Liver (tissue), 9 donors: ENCODE measurements around the gene RHOT2. TPM values are rescaled to one million over a fixed set of nuclear protein-coding genes. Genes with fewer than 3 reads are reported as not detected.

ENCODE experiments used
- DNase-seq: peaks from one replicate; pipeline ENCODE4 v3.0.0-alpha.2; 2017; ENCODE audit warnings: low spot score
- H3K27ac ChIP-seq, 2 donors: one replicate each; pipeline ENCODE4 v1.7.0; 2013; ENCODE audit warnings: inconsistent platforms in 2 of 2, low read length in 2 of 2, control low read depth in 1 of 2, low read depth in 1 of 2, mild to moderate bottlenecking in 1 of 2
- H3K27me3 ChIP-seq, 4 donors: one replicate each; pipeline versions ENCODE4 v1.6.1 to v1.7.0; 2013; ENCODE audit warnings: low read length in 3 of 4, inconsistent platforms in 1 of 4, mild to moderate bottlenecking in 1 of 4, moderate library complexity in 1 of 4; ENCODE audit not compliant: control insufficient read depth in 4 of 4, insufficient read depth in 4 of 4
- H3K36me3 ChIP-seq, 4 donors: one replicate each; pipeline versions ENCODE4 v1.6.1 to v1.7.0; 2013; ENCODE audit warnings: low read length in 3 of 4, mild to moderate bottlenecking in 3 of 4, low read depth in 1 of 4, moderate library complexity in 1 of 4; ENCODE audit not compliant: control insufficient read depth in 4 of 4, insufficient read depth in 3 of 4
- H3K4me1 ChIP-seq, 4 donors: one replicate each; pipeline versions ENCODE4 v1.6.1 to v1.7.0; 2013; ENCODE audit warnings: low read length in 3 of 4, mild to moderate bottlenecking in 3 of 4, moderate library complexity in 1 of 4; ENCODE audit not compliant: control insufficient read depth in 4 of 4, insufficient read depth in 4 of 4
- H3K4me3 ChIP-seq, 3 donors: one replicate each; pipeline versions ENCODE4 v1.6.1 to v1.7.0; 2013; ENCODE audit warnings: low read length in 3 of 3, control low read depth in 1 of 3, low read depth in 1 of 3, mild to moderate bottlenecking in 1 of 3
- H3K9ac ChIP-seq, 2 donors: one replicate each; pipeline ENCODE4 v1.7.0; 2013; ENCODE audit warnings: low read length in 2 of 2, mild to moderate bottlenecking in 2 of 2, moderate library complexity in 2 of 2, control low read depth in 1 of 2, low read depth in 1 of 2
- H3K9me3 ChIP-seq, 4 donors: one replicate each; pipeline versions ENCODE4 v1.6.1 to v1.7.0; 2013; ENCODE audit warnings: low read length in 3 of 4; ENCODE audit not compliant: control insufficient read depth in 4 of 4
- EGR1 ChIP-seq, 2 donors: IDR thresholded peaks; 2 replicates each; pipeline ENCODE4 v1.6.1; 2016 to 2018; ENCODE audit warnings: antibody characterized with exemption in 2 of 2, low read depth in 2 of 2
- FOXA1 ChIP-seq: IDR thresholded peaks from 2 replicates; pipeline ENCODE4 v1.6.1; 2016; ENCODE audit warnings: antibody characterized with exemption
- FOXA2 ChIP-seq: IDR thresholded peaks from 2 replicates; pipeline ENCODE4 v1.6.1; 2016; ENCODE audit warnings: antibody characterized with exemption
- GABPA ChIP-seq, 2 donors: IDR thresholded peaks in 1 of 2; conservative IDR thresholded peaks in 1 of 2; 2 replicates each; pipeline ENCODE4 v1.6.1; 2016; ENCODE audit warnings: antibody characterized with exemption in 2 of 2, mild to moderate bottlenecking in 1 of 2, moderate library complexity in 1 of 2
- HNF4A ChIP-seq, 2 donors: conservative IDR thresholded peaks; 2 replicates each; pipeline ENCODE4 v1.6.1; 2016; ENCODE audit warnings: antibody characterized with exemption in 2 of 2, mild to moderate bottlenecking in 2 of 2
- HNF4G ChIP-seq: IDR thresholded peaks from 2 replicates; pipeline ENCODE4 v1.6.1; 2016; ENCODE audit warnings: antibody characterized with exemption
- JUND ChIP-seq, 2 donors: IDR thresholded peaks; 2 replicates each; pipeline ENCODE4 v1.6.1; 2016; ENCODE audit warnings: antibody characterized with exemption in 2 of 2
- NR2F2 ChIP-seq: IDR thresholded peaks from 2 replicates; pipeline ENCODE4 v1.6.1; 2016; ENCODE audit warnings: antibody characterized with exemption
- RAD21 ChIP-seq, 2 donors: IDR thresholded peaks; 2 replicates each; pipeline ENCODE4 v1.6.1; 2016; ENCODE audit warnings: antibody characterized with exemption in 2 of 2, mild to moderate bottlenecking in 2 of 2
- RXRA ChIP-seq, 2 donors: IDR thresholded peaks; 2 replicates each; pipeline ENCODE4 v1.6.1; 2017 to 2018; ENCODE audit warnings: antibody characterized with exemption in 2 of 2, mild to moderate bottlenecking in 1 of 2
- SP1 ChIP-seq: IDR thresholded peaks from 2 replicates; pipeline ENCODE4 v1.6.1; 2018; ENCODE audit warnings: antibody characterized with exemption, mild to moderate bottlenecking
- TAF1 ChIP-seq: conservative IDR thresholded peaks from 2 replicates; pipeline ENCODE4 v1.6.1; 2016; ENCODE audit warnings: antibody characterized with exemption, mild to moderate bottlenecking
- YY1 ChIP-seq: IDR thresholded peaks from 2 replicates; pipeline ENCODE4 v1.6.1; 2016; ENCODE audit warnings: antibody characterized with exemption, mild to moderate bottlenecking
- WGBS: extraction: QIAGEN DNeasy Blood & Tissue Kit; methylation state at CpG from one replicate; pipeline ENCODE4 v1.1.7; 2013; 5-methylcytosine and 5-hydroxymethylcytosine counted together
- polyA plus RNA-seq, 2 donors: library from polyadenylated mRNA; stranded (reverse) in 1 of 2; unstranded in 1 of 2; fragments of 200-250 nt in 1 of 2; fragments of >200 nt in 1 of 2; fragmentation: Nextera tagmentation in 1 of 2; extraction: Ambion mirVana in 1 of 2; gene quantifications; one replicate each; pipeline versions ENCODE4 v1.2.1 to v1.2.3, GENCODE V29; 2013 to 2015
- total RNA-seq, 2 donors: library from RNA; depleted of rRNA; stranded (reverse); fragments of >200 nt; gene quantifications; one replicate each; pipeline ENCODE4 v1.2.3, GENCODE V29; 2014
- TF ChIP-seq, protein P1 (sequence below): fragments of 150-350 bp; IDR thresholded peaks from 2 replicates; pipeline ENCODE4 v1.5.1; 2017; ENCODE audit warnings: improper control_type of control experiment, low read depth, low read length; ENCODE audit not compliant: missing input control
- TF ChIP-seq, protein P2 (sequence below): IDR thresholded peaks from 2 replicates; pipeline ENCODE4 v1.6.1; 2016; ENCODE audit warnings: antibody characterized with exemption, mild to moderate bottlenecking
- TF ChIP-seq, protein P3 (sequence below): IDR thresholded peaks from 2 replicates; pipeline ENCODE4 v1.6.1; 2016; ENCODE audit warnings: antibody characterized with exemption
- TF ChIP-seq, protein P4 (sequence below): IDR thresholded peaks from 2 replicates; pipeline ENCODE4 v1.6.1; 2016; ENCODE audit warnings: antibody characterized with exemption
- TF ChIP-seq, protein P5 (sequence below): IDR thresholded peaks from 2 replicates; pipeline ENCODE4 v1.6.1; 2016; ENCODE audit warnings: antibody characterized with exemption
- donor health status: healthy.
- donor health status: healthy.
- donor health status: healthy.
- donor health status: healthy.
- donor health status: healthy.

Gene RHOT2
- total and polyA plus RNA-seq, 4 donors: 20.8 to 37.9 (median 34.3) TPM

DNA sequence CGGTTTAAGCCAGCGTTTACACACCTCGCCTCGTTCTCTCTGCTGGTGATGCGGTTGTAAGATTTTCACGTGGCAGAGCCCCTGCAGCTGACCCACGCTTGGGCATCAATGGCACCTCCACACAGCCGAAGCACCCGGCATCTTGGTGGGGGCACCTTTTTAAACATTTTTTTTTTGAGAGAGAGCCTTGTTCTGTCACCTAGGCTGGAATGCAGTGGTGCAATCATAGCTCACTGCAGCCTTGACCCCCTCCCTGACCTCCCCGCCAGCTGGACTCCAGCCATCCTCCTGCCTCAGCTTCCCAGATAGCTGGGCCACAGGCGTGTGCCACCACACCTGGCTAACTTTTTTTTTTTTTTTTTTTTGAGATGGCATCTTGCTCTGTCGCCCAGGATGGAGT, 13.9 kb upstream of the RHOT2 start:
- Histone ChIP-seq H3K4me1 (peaks cover 0 to 17% (median 8%) of the 10 kb centered on the region in 4 donors), H3K4me3 (no peak overlapping the region), H3K27ac (no peak overlapping the region), H3K36me3 (peaks cover 0 to 5% (median 1%) of the 10 kb centered on the region in 4 donors), H3K9ac (no peak overlapping the region), H3K9me3 (no peaks in the 10 kb centered on the region), H3K27me3 (no peaks in the 10 kb centered on the region)
- TF ChIP-seq YY1 (no peak), SP1 (no peak), GABPA (IDR thresholded peaks at IDR 0.05 in 1 of 2, conservative IDR thresholded peaks at IDR 0.05 in 1 of 2) (no peak), HNF4A (conservative IDR thresholded peaks at IDR 0.05) (no peak), HNF4G (no peak), JUND (IDR thresholded peaks at IDR 0.05) (no peak), FOXA2 (no peak), NR2F2 (no peak), EGR1 (IDR thresholded peaks at IDR 0.05; ENCODE audit: low read depth in 2 of 2) (no peak), TAF1 (no peak), RAD21 (IDR thresholded peaks at IDR 0.05) (no peak), FOXA1 (no peak), RXRA (IDR thresholded peaks at IDR 0.05) (no peak)
- TF ChIP-seq, protein P1, sequence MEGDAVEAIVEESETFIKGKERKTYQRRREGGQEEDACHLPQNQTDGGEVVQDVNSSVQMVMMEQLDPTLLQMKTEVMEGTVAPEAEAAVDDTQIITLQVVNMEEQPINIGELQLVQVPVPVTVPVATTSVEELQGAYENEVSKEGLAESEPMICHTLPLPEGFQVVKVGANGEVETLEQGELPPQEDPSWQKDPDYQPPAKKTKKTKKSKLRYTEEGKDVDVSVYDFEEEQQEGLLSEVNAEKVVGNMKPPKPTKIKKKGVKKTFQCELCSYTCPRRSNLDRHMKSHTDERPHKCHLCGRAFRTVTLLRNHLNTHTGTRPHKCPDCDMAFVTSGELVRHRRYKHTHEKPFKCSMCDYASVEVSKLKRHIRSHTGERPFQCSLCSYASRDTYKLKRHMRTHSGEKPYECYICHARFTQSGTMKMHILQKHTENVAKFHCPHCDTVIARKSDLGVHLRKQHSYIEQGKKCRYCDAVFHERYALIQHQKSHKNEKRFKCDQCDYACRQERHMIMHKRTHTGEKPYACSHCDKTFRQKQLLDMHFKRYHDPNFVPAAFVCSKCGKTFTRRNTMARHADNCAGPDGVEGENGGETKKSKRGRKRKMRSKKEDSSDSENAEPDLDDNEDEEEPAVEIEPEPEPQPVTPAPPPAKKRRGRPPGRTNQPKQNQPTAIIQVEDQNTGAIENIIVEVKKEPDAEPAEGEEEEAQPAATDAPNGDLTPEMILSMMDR: no peak
- TF ChIP-seq, protein P2, sequence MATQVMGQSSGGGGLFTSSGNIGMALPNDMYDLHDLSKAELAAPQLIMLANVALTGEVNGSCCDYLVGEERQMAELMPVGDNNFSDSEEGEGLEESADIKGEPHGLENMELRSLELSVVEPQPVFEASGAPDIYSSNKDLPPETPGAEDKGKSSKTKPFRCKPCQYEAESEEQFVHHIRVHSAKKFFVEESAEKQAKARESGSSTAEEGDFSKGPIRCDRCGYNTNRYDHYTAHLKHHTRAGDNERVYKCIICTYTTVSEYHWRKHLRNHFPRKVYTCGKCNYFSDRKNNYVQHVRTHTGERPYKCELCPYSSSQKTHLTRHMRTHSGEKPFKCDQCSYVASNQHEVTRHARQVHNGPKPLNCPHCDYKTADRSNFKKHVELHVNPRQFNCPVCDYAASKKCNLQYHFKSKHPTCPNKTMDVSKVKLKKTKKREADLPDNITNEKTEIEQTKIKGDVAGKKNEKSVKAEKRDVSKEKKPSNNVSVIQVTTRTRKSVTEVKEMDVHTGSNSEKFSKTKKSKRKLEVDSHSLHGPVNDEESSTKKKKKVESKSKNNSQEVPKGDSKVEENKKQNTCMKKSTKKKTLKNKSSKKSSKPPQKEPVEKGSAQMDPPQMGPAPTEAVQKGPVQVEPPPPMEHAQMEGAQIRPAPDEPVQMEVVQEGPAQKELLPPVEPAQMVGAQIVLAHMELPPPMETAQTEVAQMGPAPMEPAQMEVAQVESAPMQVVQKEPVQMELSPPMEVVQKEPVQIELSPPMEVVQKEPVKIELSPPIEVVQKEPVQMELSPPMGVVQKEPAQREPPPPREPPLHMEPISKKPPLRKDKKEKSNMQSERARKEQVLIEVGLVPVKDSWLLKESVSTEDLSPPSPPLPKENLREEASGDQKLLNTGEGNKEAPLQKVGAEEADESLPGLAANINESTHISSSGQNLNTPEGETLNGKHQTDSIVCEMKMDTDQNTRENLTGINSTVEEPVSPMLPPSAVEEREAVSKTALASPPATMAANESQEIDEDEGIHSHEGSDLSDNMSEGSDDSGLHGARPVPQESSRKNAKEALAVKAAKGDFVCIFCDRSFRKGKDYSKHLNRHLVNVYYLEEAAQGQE: no peak
- TF ChIP-seq, protein P3, sequence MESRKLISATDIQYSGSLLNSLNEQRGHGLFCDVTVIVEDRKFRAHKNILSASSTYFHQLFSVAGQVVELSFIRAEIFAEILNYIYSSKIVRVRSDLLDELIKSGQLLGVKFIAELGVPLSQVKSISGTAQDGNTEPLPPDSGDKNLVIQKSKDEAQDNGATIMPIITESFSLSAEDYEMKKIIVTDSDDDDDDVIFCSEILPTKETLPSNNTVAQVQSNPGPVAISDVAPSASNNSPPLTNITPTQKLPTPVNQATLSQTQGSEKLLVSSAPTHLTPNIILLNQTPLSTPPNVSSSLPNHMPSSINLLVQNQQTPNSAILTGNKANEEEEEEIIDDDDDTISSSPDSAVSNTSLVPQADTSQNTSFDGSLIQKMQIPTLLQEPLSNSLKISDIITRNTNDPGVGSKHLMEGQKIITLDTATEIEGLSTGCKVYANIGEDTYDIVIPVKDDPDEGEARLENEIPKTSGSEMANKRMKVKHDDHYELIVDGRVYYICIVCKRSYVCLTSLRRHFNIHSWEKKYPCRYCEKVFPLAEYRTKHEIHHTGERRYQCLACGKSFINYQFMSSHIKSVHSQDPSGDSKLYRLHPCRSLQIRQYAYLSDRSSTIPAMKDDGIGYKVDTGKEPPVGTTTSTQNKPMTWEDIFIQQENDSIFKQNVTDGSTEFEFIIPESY: no peak
- TF ChIP-seq, protein P4, sequence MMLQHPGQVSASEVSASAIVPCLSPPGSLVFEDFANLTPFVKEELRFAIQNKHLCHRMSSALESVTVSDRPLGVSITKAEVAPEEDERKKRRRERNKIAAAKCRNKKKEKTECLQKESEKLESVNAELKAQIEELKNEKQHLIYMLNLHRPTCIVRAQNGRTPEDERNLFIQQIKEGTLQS: no peak
- TF ChIP-seq, protein P5, sequence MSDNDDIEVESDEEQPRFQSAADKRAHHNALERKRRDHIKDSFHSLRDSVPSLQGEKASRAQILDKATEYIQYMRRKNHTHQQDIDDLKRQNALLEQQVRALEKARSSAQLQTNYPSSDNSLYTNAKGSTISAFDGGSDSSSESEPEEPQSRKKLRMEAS: no peak
- DNase-seq: no peak
- WGBS: 90% methylated on average over 12 of the region's 12 CpGs
